Gastroesophageal sphincter (tissue), 4 donors: Measurements from ENCODE around the gene NUP133. TPM values are rescaled to one million over a fixed set of nuclear protein-coding genes. Genes with fewer than 3 reads are reported as not detected.

Experiments
- ATAC-seq: fragments of 150-250 bp; one replicate; pipeline ENCODE4 v1.9.1; 2016; ENCODE audit warnings: mild to moderate bottlenecking, moderate library complexity
- H3K27ac ChIP-seq, 4 donors: fragments of 200-600 bp; sonication (generic) in 3 of 4; 1 replicate in 3 of 4; 2 replicates in 1 of 4; pipeline ENCODE4 v1.5.1; 2016 to 2019
- H3K27me3 ChIP-seq: fragments of 200-600 bp; sonication (generic); one replicate; pipeline ENCODE4 v1.5.1; 2019
- H3K36me3 ChIP-seq, 2 donors: fragments of 200-600 bp; sonication (generic); one replicate each; pipeline ENCODE4 v1.5.1; 2019; ENCODE audit warnings: control low read depth in 1 of 2
- H3K4me1 ChIP-seq, 3 donors: fragments of 200-600 bp; sonication (generic); 1 replicate in 2 of 3; 2 replicates in 1 of 3; pipeline ENCODE4 v1.5.1; 2016 to 2019; ENCODE audit warnings: control low read depth in 2 of 3
- H3K4me3 ChIP-seq, 2 donors: fragments of 200-600 bp; sonication (generic); one replicate each; pipeline ENCODE4 v1.5.1; 2019; ENCODE audit warnings: mild to moderate bottlenecking in 1 of 2, moderate library complexity in 1 of 2
- H3K9me3 ChIP-seq, 3 donors: fragments of 200-600 bp; sonication (generic); one replicate each; pipeline ENCODE4 v1.5.1; 2017 to 2019; ENCODE audit warnings: control low read depth in 2 of 3
- EP300 ChIP-seq: sonication (generic); formaldehyde crosslinking; IDR thresholded peaks from one replicate; pipeline ENCODE4 v1.6.1; 2017; ENCODE audit warnings: antibody characterized with exemption, mild to moderate bottlenecking
- POLR2A ChIP-seq, 2 donors: fragments of 450-650 bp; IDR thresholded peaks; one replicate each; pipeline ENCODE4 v1.6.1; 2017; ENCODE audit warnings: antibody characterized with exemption in 2 of 2, mild to moderate bottlenecking in 2 of 2, moderate library complexity in 1 of 2
- POLR2AphosphoS5 ChIP-seq: sonication (generic); formaldehyde crosslinking; IDR thresholded peaks from one replicate; pipeline ENCODE4 v1.6.1; 2017; ENCODE audit warnings: antibody characterized with exemption
- WGBS, 2 donors: methylation state at CpG; one replicate each; pipeline ENCODE4 v1.1.5; 2018; ENCODE audit warnings: low coverage in 1 of 2; 5-methylcytosine and 5-hydroxymethylcytosine counted together
- total RNA-seq, 4 donors: library from RNA; depleted of rRNA; stranded (reverse); fragments of >200 nt; gene quantifications; one replicate each; pipeline ENCODE4 v1.1.0, GENCODE V29; 2016
- TF ChIP-seq, protein P1 (sequence below), 4 experiments: fragments of 200-600 bp in 2 of 4; fragments of 450-650 bp in 2 of 4; sonication (generic) in 1 of 4; IDR thresholded peaks; one replicate each; pipeline ENCODE4 v1.5.1; 2017 to 2019; ENCODE audit warnings: antibody characterized with exemption in 4 of 4, mild to moderate bottlenecking in 2 of 4, moderate library complexity in 2 of 4

Gene NUP133
- total RNA-seq, 4 donors from 2014 or later: 20.5 to 30.2 (median 26.7) TPM

DNA sequence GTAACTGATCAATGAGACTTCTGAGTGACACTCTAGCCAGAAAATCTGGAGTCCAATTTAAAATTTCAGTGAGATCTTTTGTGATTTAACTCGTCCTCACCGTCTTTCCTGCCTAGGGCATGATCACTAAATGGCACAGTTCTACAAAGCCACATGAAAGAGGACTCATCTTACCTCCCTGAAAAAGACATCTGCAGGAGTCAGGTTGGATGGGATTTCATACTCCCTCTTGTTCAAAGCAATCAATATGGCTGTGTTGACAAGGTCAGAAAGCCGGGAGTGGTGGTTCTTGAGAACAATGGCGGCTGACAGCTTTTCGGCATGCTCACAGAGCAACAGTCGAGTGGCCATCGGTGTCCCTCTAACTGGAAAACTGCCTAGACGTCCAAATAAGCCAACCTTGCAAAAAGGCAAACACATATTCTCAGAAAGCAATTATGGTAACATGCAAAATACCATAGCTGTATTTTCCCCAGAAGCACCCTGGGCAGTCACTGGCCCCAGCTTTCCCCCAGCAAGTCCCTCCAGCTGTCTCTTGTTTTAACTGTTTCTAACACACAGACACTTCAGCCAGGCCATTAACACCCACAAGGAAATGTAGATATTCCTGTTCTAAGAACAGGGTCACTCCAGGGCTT lies 37.6 kb downstream of the NUP133 start:
- H3K27ac ChIP-seq: no peak overlapping the region
- H3K27me3 ChIP-seq: no peaks in the 10 kb centered on the region
- H3K4me3 ChIP-seq: no peak overlapping the region
- no peak for ATAC-seq
- WGBS, 2 donors: 84 to 88% methylated on average over 8 of the region's 8 CpGs
- no peaks in the 10 kb centered on the region for H3K9me3 ChIP-seq
- no peaks in the 10 kb centered on the region for H3K4me1 ChIP-seq
- peaks cover 0 to 100% of the 10 kb centered on the region in 2 donors for H3K36me3 ChIP-seq
- no peak for TF ChIP-seq POLR2AphosphoS5
- no peak for TF ChIP-seq EP300
- TF ChIP-seq POLR2A (IDR thresholded peaks at IDR 0.05): no peak
- TF ChIP-seq, protein P1, sequence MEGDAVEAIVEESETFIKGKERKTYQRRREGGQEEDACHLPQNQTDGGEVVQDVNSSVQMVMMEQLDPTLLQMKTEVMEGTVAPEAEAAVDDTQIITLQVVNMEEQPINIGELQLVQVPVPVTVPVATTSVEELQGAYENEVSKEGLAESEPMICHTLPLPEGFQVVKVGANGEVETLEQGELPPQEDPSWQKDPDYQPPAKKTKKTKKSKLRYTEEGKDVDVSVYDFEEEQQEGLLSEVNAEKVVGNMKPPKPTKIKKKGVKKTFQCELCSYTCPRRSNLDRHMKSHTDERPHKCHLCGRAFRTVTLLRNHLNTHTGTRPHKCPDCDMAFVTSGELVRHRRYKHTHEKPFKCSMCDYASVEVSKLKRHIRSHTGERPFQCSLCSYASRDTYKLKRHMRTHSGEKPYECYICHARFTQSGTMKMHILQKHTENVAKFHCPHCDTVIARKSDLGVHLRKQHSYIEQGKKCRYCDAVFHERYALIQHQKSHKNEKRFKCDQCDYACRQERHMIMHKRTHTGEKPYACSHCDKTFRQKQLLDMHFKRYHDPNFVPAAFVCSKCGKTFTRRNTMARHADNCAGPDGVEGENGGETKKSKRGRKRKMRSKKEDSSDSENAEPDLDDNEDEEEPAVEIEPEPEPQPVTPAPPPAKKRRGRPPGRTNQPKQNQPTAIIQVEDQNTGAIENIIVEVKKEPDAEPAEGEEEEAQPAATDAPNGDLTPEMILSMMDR (IDR thresholded peaks at IDR 0.05): no peak

DNA sequence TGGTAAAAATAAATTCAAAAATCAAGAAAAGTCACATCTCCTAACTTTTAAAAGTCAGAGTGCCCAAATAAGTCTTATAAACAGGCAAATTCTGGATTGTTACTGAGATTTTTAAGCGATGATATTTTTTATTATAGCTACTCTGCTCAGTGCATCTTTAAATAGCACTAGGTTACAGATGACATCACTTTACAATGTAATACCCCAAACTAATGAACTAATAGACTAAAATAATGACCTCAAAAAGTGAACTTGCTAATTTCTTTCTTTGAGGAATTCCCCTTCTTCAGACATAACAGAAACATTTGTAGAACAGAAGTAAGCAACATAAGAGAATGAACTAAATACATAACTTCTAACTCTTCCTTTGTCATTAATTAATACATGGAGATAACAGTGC lies 41.3 kb downstream of the NUP133 start:
- H3K36me3 ChIP-seq: peaks cover 4 to 100% of the 10 kb centered on the region in 2 donors

DNA sequence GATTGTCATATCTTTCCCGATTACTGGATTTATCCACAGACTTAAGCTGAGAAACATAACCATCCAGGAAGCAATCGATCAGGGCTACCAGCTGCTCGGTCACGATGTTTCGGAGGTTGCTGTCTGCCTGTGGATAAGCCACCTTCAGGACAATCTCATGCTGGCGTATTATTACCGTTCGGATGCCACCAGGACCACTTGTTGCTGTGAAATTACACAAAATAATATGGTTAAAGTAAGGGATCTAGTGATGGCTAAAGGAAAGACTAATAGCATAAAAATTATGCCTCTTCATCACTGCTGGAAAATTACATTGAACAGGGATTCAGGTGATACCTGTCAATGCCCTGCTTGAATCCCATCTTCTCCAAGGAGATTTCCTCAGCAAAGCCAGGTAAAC lies 43.5 kb downstream of the NUP133 start:
- no peak for ATAC-seq
- Histone ChIP-seq H3K36me3 (peaks cover 10 to 100% of the 10 kb centered on the region in 2 donors), H3K27me3 (no peaks in the 10 kb centered on the region), H3K4me1 (no peaks in the 10 kb centered on the region), H3K9me3 (no peaks in the 10 kb centered on the region), H3K4me3 (no peak overlapping the region), H3K27ac (no peak overlapping the region)
- WGBS, 2 donors: 88 to 99% methylated on average over 4 to 8 of the region's 8 CpGs
- no peak for TF ChIP-seq EP300
- TF ChIP-seq POLR2AphosphoS5: no peak
- TF ChIP-seq, protein P1 (IDR thresholded peaks at IDR 0.05): no peak
- TF ChIP-seq POLR2A (IDR thresholded peaks at IDR 0.05): no peak

More for the DNA sequence above, 41.3 kb downstream of the NUP133 start:
- H3K9me3 ChIP-seq: no peaks in the 10 kb centered on the region
- H3K4me3 ChIP-seq: no peak overlapping the region
- no peaks in the 10 kb centered on the region for H3K27me3 ChIP-seq
- WGBS, 2 donors: 100% methylated on average over 1 of the region's 1 CpG
- no peaks in the 10 kb centered on the region for H3K4me1 ChIP-seq
- no peak for TF ChIP-seq POLR2AphosphoS5
- no peak for TF ChIP-seq POLR2A (IDR thresholded peaks at IDR 0.05)
- no peak for TF ChIP-seq EP300
- TF ChIP-seq, protein P1 (IDR thresholded peaks at IDR 0.05): no peak
- no peak overlapping the region for H3K27ac ChIP-seq
- no peak for ATAC-seq

DNA sequence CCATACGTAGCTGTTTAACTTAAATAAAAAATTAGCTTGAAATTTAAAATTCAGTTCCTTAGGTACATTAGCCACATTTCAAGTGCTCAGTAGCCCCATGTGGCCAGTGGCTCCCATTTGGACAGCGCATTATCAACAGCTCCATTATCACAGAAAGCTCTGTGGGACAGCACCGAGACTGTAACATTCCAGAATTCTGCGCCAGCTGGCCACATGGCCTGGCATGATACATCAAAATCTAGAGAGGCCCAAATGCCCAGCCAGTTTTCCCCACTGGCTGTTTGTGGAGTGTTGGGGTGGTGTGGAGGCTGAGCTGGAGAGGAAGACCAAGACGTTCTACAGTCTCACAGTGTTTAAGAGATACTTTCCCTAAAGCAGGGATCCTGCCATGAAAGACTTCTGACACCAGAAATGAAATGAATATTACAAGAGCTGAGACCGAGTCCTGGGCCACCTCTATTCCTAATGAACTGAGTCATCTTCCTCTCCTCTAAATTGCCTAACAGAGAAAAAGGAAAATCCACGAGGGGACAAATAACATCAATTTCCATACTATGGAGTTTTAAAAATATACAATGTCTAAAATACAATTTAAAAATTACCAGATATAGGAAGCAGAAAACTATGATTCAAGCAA lies 47.0 kb downstream of the NUP133 start:
- TF ChIP-seq EP300 (no peak), POLR2AphosphoS5 (no peak), POLR2A (IDR thresholded peaks at IDR 0.05) (no peak)
- TF ChIP-seq, protein P1 (IDR thresholded peaks at IDR 0.05): no peak
- Histone ChIP-seq H3K36me3 (peaks cover 10 to 100% of the 10 kb centered on the region in 2 donors), H3K4me1 (no peaks in the 10 kb centered on the region), H3K9me3 (no peaks in the 10 kb centered on the region), H3K27me3 (no peaks in the 10 kb centered on the region), H3K27ac (no peak overlapping the region), H3K4me3 (no peak overlapping the region)
- ATAC-seq: no peak
- 97 to 100% methylated on average over 1 to 6 of the region's 7 CpGs for WGBS, 2 donors

DNA sequence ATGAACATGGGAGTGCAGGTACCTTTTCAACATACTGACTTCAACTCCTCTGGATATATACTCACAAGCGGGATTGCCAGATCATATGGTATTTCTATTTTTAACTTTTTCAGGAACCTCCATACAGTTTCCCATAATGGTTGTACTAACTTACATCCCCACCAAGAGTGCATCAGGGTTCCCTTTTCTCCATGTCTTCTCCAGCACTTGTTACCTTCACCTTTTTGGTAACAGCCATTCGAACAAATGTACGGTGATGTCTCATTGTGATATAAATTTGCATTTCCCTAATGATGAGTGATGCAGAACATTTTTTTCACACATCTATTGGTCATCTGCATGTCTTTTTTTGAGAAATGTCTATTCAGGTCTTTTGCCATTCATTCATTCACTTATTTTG lies 48.3 kb downstream of the NUP133 start:
- TF ChIP-seq, protein P1 (IDR thresholded peaks at IDR 0.05): no peak
- TF ChIP-seq POLR2AphosphoS5 (no peak), POLR2A (IDR thresholded peaks at IDR 0.05) (no peak), EP300 (no peak)
- Histone ChIP-seq H3K4me1 (no peaks in the 10 kb centered on the region), H3K36me3 (peaks cover 10 to 100% of the 10 kb centered on the region in 2 donors), H3K9me3 (no peaks in the 10 kb centered on the region), H3K27ac (no peak overlapping the region), H3K4me3 (no peak overlapping the region), H3K27me3 (no peaks in the 10 kb centered on the region)
- 88 to 100% methylated on average over 3 of the region's 3 CpGs for WGBS, 2 donors
- no peak for ATAC-seq
